GM19193 (cell line): ENCODE results near the gene SLC6A9.

ENCODE experiments used
- POLR2A ChIP-seq: IDR thresholded peaks from 4 replicates; pipeline ENCODE4 v1.6.1; 2011; ENCODE audit not compliant: insufficient read depth, insufficient read length; ENCODE audit errors: extremely low read depth

Gene SLC6A9

DNA sequence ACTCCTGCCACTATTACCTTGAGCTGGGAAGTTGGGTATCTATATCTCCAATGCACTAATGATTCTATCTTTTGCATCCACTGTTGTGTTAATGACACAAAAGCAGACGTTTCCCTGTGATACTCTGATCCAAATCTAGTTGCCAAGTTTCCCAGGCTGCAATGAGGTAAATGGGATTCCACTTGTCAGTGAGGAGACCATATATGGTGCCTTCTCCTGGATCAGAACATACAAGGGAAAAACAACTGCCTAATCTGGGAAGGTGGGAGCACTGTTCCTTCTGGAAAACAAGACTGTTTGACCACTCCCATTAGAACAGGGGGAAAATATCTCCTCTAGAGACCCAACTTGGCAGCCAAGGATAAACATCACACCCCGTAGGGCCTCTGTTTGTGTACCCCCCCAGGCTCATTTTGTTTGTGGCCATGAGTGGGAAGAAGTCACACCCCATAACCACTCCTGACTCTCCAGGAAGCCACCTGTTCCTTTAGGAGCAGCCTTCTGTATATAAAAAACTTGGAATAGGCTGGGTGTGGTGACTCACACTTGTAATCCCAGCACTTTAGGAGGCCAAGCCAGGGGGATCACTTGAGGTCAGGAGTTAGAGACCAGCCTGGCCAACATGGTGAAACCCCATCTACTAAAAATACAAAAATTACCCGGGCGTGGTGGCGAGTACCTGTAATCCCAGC lies 28.5 kb upstream of the SLC6A9 start:
- no peak for TF ChIP-seq POLR2A

DNA sequence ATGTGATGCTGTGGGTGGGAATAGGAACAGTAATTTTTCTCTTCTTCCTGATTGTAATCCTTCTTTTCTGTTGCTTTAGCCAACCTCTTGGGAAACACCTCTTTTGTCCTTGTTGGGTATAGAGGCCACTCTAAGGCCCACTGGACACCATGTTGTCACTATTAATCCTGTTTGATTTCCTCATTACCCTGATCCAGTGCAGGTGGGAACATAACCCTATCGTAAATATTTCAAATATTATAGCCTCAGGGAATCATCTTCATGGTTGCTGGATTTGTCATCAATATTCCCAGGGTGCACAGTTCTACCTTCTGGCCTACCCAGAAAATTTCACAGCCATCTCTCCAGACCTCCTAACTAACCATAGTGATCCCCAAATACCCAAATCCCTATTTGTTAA lies 27.9 kb upstream of the SLC6A9 start:
- no peak for TF ChIP-seq POLR2A

DNA sequence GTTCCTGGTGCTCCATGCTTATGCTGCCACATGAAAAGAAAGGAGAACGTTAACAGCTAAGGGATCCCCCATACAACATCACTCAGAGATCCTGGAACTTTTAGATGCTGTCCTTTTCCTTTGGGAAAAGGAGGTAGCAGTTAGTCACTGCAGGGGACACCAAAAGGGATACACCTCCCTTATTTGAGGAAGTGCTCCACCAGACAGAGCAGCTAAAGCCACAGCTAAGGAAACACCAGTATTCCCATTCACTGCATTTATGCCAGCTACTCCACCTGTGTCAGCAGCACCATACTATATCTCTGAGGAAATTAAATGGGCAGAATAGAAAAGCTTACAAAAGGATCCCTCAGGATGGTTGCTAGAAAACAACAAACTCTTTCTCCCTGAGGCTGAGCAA lies 26.0 kb upstream of the SLC6A9 start:
- no peak for TF ChIP-seq POLR2A

DNA sequence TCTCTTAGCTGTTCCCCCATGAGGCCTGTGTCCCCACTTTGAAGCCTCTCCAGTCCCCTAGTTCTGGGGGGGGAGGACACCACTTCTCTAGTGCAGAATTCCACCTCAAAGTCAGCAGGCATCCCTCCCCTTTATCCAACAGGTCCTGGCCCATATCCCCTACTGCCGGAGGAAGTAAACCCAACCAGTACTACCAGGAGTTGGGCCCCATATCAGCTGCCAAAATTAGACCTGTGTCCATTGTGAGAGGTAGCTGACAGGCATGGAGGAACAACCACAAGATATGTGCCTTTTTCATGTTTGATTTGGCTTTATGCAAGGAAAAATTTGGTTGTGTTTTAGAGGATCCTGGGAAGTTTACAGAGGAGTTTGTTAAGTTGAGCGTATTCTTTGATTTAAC lies 22.1 kb upstream of the SLC6A9 start:
- no peak for TF ChIP-seq POLR2A

DNA sequence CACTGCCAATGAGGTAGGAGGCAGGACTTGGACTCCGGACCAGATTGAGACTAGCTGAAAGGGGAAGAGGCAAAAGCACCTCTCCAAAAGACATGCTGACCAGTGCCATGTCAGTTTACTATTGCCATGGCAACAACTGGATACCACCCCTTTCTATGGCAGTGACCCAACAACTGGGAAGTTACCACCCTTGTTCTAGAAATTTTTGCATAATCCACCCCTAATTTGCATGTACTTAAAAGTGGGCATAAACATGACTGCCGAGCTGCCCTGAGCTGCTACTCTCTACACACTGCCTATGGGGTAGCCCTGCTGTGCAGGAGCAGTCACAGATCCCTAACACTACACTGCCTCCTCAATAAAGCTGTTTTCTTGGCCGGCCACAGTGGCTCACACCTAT lies 19.0 kb upstream of the SLC6A9 start:
- no peak for TF ChIP-seq POLR2A

DNA sequence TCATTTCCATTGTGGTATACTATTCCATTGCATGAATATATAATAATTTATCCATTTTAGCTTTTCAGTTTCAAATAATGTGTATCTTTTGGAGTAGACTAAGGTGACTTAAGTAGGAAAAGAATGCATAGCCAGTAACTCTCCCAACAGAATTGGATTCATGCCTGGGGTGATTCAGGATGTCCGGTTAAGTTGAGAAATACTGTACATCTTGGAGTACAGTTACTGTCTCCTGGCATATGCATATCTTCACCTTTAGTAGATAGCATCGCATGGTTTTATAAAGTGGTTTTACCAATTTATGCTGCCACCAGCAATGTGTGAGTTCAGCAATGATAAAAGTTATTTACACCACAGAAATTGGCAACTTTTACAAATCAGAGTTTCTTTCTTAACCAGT lies 18.6 kb upstream of the SLC6A9 start:
- no peak for TF ChIP-seq POLR2A

DNA sequence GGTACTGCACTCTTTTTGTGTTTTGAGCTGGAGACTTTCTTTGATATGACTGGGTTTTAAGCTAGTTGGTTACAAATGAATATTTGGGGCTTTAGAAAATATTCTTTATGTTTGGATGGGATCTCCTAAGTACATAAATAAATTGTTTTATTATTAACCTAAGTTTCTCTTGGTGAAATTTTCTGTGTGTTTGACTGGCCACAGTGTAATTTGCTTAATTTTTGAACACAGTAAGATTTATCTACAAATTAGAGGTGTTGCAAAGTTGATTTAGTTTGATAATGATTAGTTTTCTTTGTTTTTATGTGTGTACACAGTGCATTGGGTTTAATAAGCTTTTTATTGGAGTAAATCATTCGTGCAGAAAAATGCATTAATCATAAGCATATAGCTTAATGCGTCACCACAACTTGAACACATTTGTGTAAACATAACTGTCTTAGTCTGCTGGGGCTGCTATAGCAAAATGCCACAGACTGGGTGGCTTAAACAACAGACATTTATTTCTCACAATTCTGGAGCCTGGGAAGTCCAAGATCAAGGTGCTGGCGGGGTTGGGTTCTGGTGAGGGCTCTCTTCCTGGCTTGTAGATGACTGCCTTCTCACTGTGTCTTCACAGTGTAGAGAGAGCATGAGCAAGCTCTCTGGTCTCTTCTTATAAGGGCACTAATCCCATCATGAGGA lies 17.4 kb upstream of the SLC6A9 start:
- no peak for TF ChIP-seq POLR2A

DNA sequence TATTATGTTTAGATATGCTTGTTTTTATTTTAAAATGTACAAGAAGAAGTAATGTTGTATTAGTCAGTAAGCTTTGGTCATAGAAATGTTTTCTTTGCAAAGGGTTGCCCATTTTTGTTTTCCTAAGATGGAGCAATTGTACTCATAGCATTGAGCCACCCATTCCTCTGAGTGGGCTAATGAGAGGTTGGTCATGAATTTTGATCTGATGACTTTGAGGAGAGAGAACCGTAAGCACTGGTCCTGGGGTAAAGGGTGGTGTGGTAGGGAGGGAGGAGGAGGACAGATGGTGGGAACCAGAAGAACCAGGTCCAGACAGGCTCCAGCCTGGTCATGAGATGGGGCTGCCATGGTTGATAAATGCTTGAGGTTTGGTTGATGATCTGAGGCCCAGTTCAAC lies 15.9 kb upstream of the SLC6A9 start:
- no peak for TF ChIP-seq POLR2A

DNA sequence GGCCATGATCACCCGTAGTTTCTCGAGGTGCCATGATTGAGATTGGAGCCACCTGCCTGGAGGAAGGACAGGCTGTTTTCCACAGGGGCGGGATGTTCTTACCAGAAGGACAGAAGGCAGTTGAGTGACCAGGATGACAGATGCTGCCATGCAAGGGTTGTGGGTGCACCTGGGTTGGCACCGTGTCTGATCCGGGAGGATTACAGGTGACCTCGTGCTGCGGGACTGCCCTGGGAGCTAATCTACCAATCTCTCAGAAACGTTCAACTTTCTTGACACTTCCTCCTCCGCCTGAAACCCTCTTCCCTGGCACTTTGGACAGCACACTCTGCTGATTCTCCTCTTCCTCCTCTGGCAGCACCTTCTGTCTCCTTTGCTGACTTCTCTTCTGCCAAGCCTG lies 13.8 kb upstream of the SLC6A9 start:
- no peak for TF ChIP-seq POLR2A

DNA sequence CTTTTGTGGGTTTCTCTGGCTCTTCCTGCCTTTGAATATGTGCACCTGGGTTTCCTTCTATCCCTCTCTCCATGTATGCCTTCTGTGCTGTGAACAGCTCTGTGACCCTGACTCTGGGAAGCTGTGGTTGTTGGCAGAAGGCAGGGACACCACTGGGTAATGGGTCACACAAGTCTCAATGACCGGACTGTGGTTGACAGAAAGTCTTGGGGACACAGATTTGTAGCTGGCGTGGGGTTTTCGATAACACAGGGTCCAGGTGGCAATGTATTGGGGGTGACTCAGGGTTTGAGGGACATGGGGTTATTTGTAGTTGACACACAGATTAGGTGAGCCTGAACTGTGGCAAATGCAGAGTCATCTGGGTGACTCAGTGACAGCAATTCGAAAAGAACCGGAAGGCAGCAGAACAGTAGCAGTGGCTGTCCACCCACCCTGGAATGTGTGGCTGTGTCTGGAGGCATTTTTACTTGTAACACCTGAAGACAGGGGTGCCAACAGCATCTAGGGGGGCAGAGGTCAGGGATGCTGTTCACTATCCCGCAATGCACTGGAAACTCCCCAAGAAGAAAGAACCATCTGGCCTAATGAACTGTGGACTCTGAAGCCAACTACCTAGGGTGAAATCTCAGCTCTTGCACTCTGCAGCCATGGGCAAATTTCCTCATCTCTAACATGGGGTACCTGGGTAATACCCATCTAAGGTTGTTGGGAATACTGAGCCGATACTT lies 13.0 kb upstream of the SLC6A9 start:
- no peak for TF ChIP-seq POLR2A

DNA sequence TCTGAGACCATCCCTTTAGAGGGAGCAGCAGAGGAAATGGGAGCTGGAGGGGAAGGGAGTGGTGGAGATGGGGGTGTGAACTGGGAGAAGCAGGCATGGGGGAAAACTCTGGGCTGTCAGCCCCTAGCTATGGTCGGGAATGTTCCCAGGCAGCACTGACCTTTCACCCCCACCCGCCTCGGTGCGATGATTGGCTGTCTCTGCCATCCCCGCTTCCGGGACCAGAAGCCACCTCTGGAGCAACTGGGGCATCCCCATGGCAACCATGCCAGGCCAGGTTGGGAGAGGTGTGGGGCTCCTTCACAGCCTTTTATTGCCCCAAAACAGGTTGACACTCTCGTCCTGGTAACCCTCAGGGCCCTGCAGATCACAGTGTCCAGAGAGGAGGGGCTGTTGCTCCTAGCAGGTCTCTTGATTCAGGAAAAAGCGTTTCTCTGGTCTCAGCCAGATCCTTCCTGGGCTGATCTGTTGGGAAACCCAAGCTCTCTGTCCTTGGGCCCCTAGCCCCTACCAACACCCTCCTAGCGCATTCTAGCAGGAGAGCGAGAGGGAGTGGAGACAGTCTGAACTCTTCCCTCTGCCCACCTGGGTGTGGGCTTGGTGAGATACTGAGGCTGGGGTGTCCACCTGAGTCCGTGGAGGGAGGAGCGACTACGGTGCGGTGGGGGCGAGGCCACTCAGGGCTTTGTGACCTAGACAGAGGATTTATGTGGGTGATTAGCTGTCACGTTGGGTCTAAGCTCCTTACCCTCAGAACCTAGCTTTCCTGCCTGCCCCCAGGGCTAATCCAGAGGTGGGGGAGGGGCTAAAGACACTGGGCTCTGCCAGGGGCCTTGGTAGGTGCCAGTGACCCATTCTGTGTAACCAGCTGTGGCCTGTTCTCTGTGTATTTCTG lies 12.2 kb upstream of the SLC6A9 start:
- no peak for TF ChIP-seq POLR2A

DNA sequence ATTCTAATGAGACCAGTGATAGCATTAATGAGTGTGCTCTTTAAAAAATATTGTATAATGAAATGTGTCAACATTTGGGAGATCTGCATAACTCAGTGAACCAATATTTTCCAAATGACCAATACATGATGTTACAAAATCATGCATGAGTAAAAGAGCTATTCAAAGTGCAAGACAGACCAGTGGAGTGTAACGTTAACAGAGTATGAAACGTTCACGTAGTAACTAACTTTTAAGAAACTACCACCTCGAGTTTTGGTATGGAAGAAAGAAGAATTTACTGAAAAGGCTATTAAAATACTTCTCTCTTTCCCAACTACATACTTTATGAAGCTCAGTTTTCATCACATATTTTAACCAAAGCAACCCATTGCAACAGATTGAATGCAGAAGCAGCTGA lies 9.6 kb upstream of the SLC6A9 start:
- no peak for TF ChIP-seq POLR2A

DNA sequence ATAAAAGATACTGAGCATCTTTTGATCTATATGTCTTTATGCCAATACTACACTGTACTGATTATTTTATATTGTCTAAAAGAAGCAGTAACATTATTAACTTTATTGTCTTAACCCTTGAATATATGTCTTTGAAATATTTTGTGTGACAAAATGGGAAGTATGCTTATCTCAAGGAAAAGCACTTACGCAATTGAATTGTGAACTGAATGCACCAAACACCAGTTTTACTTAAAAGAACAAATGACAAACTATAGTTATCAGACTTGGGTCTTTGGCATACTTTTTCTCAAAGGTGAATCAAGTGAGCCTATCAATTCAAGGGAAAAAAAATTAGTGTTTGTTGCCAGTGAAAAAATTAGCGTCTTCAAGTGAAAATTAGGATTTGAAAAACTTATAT lies 9.2 kb upstream of the SLC6A9 start:
- TF ChIP-seq POLR2A = no peak

DNA sequence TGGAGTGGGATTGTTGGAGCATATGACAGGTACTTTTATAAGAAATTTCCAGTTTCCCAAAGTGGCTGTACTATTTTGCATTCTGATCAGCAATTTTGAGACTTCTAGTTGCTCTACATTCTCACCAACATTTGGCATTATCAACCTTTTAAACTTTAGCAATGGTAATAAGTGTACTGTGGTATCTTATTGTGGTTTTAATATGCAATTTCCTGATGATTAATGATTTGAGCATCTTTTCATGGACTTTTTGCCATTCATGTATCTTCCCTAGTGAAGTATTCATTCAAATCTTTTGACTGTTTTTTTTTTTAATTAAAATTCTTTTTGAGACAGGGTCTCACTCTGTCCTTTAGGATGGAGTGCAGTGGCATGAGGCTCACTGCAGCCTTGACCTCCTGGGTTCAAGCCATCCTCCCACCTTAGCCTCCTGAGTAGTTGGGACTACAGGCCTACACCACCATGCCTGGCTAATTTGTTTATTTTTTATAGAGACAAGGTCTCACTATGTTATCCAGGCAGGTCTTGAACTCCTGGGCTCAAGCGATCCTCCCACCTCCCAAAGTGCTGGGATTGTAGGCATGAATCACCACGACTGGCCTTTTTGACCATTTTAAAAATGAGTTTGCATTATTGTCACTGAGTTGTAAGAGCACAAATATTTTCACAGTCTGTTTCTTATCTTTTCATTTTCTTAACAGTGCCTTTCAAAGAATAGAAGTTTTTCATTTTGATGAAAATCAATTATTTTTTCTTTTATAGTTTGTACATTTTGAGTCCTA lies 7.8 kb upstream of the SLC6A9 start:
- TF ChIP-seq POLR2A = no peak

DNA sequence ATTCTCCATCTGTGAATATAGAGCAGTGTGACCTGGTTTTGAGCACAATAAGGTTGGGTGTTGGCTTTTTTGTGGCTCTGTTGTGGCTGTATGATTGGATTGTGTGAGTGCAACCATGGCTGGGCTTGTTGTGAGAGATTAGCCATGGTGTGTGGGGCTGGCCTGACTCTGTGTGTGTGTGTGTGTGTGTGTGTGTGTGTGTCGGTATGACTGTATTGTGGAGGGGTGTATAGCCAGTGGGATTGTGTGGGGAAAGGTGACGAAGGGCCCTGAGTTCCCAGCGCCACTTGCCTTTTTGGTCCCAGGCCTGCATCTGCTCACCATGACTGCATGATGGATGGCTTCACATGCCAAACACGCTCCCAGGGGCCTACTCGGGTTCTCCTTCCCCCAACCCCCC lies 5.9 kb upstream of the SLC6A9 start:
- no peak for TF ChIP-seq POLR2A
